ENCODE results near the gene NECTIN4.

DNA sequence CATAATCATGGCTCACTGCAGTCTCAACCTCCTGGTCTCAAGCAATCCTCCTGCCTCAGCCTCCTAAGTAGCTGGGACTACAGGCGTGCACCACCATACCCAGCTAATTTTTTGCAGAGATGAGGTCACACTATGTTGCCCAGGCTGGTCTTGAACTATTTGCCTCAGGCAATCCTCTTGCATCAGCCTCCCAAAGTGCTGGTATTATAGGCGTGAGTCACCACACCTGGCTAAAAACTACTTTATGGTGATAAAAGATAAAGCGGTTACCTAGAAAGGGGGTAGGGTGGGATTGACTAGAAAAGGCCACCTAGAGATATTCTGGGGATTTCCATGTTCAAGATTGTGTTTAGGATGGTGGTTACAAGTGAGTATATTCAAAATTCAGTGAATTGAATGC lies 55.6 kb downstream of the NECTIN4 start:
- TF ChIP-seq, protein P1, sequence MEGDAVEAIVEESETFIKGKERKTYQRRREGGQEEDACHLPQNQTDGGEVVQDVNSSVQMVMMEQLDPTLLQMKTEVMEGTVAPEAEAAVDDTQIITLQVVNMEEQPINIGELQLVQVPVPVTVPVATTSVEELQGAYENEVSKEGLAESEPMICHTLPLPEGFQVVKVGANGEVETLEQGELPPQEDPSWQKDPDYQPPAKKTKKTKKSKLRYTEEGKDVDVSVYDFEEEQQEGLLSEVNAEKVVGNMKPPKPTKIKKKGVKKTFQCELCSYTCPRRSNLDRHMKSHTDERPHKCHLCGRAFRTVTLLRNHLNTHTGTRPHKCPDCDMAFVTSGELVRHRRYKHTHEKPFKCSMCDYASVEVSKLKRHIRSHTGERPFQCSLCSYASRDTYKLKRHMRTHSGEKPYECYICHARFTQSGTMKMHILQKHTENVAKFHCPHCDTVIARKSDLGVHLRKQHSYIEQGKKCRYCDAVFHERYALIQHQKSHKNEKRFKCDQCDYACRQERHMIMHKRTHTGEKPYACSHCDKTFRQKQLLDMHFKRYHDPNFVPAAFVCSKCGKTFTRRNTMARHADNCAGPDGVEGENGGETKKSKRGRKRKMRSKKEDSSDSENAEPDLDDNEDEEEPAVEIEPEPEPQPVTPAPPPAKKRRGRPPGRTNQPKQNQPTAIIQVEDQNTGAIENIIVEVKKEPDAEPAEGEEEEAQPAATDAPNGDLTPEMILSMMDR (IDR thresholded peaks at IDR 0.05; ENCODE audit: borderline replicate concordance, extremely low read depth, low read length, poor library complexity, severe bottlenecking), result no peak
- no peak for TF ChIP-seq EZH2 (IDR thresholded peaks at IDR 0.05; ENCODE audit: borderline replicate concordance, low read depth, low read length, severe bottlenecking)
